DOHH2 (cell line): ENCODE results near the gene FAM180B.

Source experiments
- CTCF ChIP-seq: fragments of 200-600 bp; sonication (generic); IDR thresholded peaks from one replicate; pipeline ENCODE4 v1.5.1; 2014; ENCODE audit warnings: antibody characterized with exemption, mild to moderate bottlenecking, low read depth, low read length; ENCODE audit not compliant: poor library complexity, severe bottlenecking
- EZH2phosphoT487 ChIP-seq: fragments of 200-600 bp; sonication (generic); IDR thresholded peaks from 2 replicates; pipeline ENCODE4 v1.6.1; 2017; ENCODE audit warnings: borderline replicate concordance, mild to moderate bottlenecking, antibody characterized with exemption, low read length, moderate library complexity, mixed read lengths

DNA sequence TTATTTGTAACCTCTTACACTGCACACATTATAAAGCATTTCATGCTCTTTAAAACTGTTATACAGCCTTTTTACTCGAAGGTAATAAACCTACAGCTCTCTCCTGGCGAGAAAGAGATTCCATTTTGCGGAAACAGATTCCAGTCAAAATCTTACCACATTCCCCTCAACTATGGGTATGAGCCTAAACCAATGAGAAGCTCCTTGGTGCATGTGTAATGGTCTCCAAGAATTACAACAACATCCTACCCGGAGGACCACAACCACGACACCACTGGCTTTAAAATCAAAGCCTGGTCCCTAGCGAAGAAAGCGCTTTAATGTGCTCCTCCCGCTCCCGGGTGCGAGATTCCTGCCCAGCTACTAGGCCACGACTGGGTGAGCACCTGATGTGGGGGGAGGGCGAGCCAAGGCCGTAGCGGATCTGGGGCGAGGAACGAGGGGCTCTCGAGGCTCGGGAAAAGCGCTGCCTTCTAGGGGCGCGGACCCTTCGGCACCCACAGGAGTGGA is 34.4 kb upstream of the FAM180B start:
- TF ChIP-seq CTCF: no peak
- no peak for TF ChIP-seq EZH2phosphoT487
